A549 (cell line): ENCODE results near the gene RAB14. TPM values are rescaled to one million over a fixed set of nuclear protein-coding genes. Genes with fewer than 3 reads are reported as not detected.

Experiments
- ATAC-seq, 2 experiments: fragments of 200-7000 bp in 1 of 2; fragments of >200 bp in 1 of 2; cut with Nextera tagmentation in 1 of 2; cut with Tn5 transposase in 1 of 2; 3 replicates each; pipeline versions ENCODE4 v1.8.0 to v1.9.1; 2018 to 2020; ENCODE audit warnings: mild to moderate bottlenecking in 1 of 2, moderate library complexity in 1 of 2
- CTCF ChIA-PET: fragments of 300-600 bp; sonication (Branson Sonifier 250); formaldehyde crosslinking; extraction: SDS; loops from one replicate; lab custom pipeline; 2021; ENCODE audit warnings: antibody characterized with exemption, inconsistent platforms; lab: Yijun Ruan, JAX
- POLR2A ChIA-PET: fragments of 350-600 bp; formaldehyde crosslinking; extraction: SDS; loops from one replicate; lab custom pipeline; 2021; ENCODE audit warnings: antibody characterized with exemption, inconsistent platforms; lab: Yijun Ruan, JAX
- DNase-seq, 2 experiments: peaks; one replicate each; pipeline versions ENCODE4 v3.0.0 to v3.0.0-alpha.2; 2011 to 2016; ENCODE audit warnings: low read depth in 1 of 2, low spot score in 1 of 2
- FAIRE-seq: peaks from 2 replicates; lab custom pipeline; 2011; peaks lifted over from hg19 to GRCh38; lab: Jason Lieb, UNC
- H3K27ac ChIP-seq, 2 experiments: fragments of >200 bp; sonication (Bioruptor Twin); formaldehyde crosslinking; 3 replicates each; pipeline ENCODE4 v1.5.1; 2016 to 2017
- H3K4me1 ChIP-seq: fragments of >200 bp; sonication (Bioruptor Twin); formaldehyde crosslinking; 3 replicates; pipeline ENCODE4 v1.6.1; 2016
- H3K4me2 ChIP-seq: fragments of >200 bp; sonication (Bioruptor Twin); formaldehyde crosslinking; 3 replicates; pipeline ENCODE4 v1.6.1; 2016
- H3K4me3 ChIP-seq: fragments of >200 bp; sonication (Bioruptor Twin); formaldehyde crosslinking; 3 replicates; pipeline ENCODE4 v1.5.1; 2016
- H3K9me3 ChIP-seq: fragments of >200 bp; sonication (Bioruptor Twin); formaldehyde crosslinking; 3 replicates; pipeline ENCODE4 v1.6.1; 2016
- CBX8 ChIP-seq: fragments of 200-600 bp; sonication (generic); IDR thresholded peaks from 2 replicates; pipeline ENCODE4 v1.6.1; 2016
- CEBPB ChIP-seq, 2 experiments: fragments of >200 bp in 1 of 2; sonication (Bioruptor Twin) in 1 of 2; formaldehyde crosslinking in 1 of 2; IDR thresholded peaks; 2 replicates each; pipeline ENCODE4 v1.6.1; 2012 to 2016
- CHD2 ChIP-seq: fragments of 150-350 bp; IDR thresholded peaks from 2 replicates; pipeline ENCODE4 v1.6.1; 2014; ENCODE audit warnings: low read length; ENCODE audit not compliant: partially characterized antibody
- EHMT2 ChIP-seq: fragments of 200-600 bp; sonication (generic); IDR thresholded peaks from 2 replicates; pipeline ENCODE4 v1.6.1; 2016; ENCODE audit warnings: antibody characterized with exemption, low read depth, mild to moderate bottlenecking, moderate library complexity
- EP300 ChIP-seq, 2 experiments: fragments of >200 bp; sonication (Bioruptor Twin); formaldehyde crosslinking; IDR thresholded peaks; 2 replicates in 1 of 2; 3 replicates in 1 of 2; pipeline ENCODE4 v1.6.1; 2016 to 2017
- FOXS1 ChIP-seq: fragments of 250-450 bp; sonication (Bioruptor Pico); IDR thresholded peaks from 2 replicates; pipeline ENCODE4 v1.5.0; 2020; ENCODE audit warnings: mild to moderate bottlenecking, moderate library complexity
- GATA3 ChIP-seq: IDR thresholded peaks from 2 replicates; pipeline ENCODE4 v1.6.1; 2012; ENCODE audit warnings: borderline replicate concordance
- HMGXB4 ChIP-seq: fragments of 250-450 bp; sonication (Bioruptor Pico); IDR thresholded peaks from 2 replicates; pipeline ENCODE4 v1.5.0; 2021; ENCODE audit warnings: mild to moderate bottlenecking, moderate library complexity, borderline replicate concordance
- HOXA7 ChIP-seq: fragments of 250-450 bp; sonication (Bioruptor Pico); IDR thresholded peaks from 2 replicates; pipeline ENCODE4 v1.5.0; 2020; ENCODE audit warnings: mild to moderate bottlenecking, moderate library complexity
- HOXB13 ChIP-seq: fragments of 250-450 bp; sonication (Bioruptor Pico); IDR thresholded peaks from 2 replicates; pipeline ENCODE4 v1.5.0; 2020; ENCODE audit warnings: low read depth, mild to moderate bottlenecking, moderate library complexity
- JUNB ChIP-seq: fragments of >200 bp; sonication (Bioruptor Twin); formaldehyde crosslinking; IDR thresholded peaks from 2 replicates; pipeline ENCODE4 v1.6.1; 2016
- KDM5A ChIP-seq: fragments of 200-600 bp; sonication (generic); IDR thresholded peaks from 2 replicates; pipeline ENCODE4 v1.6.1; 2016; ENCODE audit warnings: antibody characterized with exemption, mild to moderate bottlenecking
- MAZ ChIP-seq: fragments of 150-350 bp; IDR thresholded peaks from 2 replicates; pipeline ENCODE4 v1.6.1; 2014; ENCODE audit warnings: antibody characterized with exemption, low read depth, low read length, borderline replicate concordance
- NFE2L2 ChIP-seq: fragments of 150-350 bp; conservative IDR thresholded peaks from 2 replicates; pipeline ENCODE4 v1.6.1; 2014; ENCODE audit warnings: low read length
- POLR2A ChIP-seq: IDR thresholded peaks from 2 replicates; pipeline ENCODE4 v1.6.1; 2012; ENCODE audit warnings: mild to moderate bottlenecking, low read length
- POLR2AphosphoS2 ChIP-seq: conservative IDR thresholded peaks from 2 replicates; pipeline ENCODE4 v1.6.1; 2012; ENCODE audit warnings: low read length, improper control_type of control experiment, inconsistent platforms
- RAD21 ChIP-seq, 2 experiments: fragments of >200 bp in 1 of 2; sonication (Bioruptor Twin) in 1 of 2; formaldehyde crosslinking in 1 of 2; IDR thresholded peaks in 1 of 2; conservative IDR thresholded peaks in 1 of 2; 2 replicates in 1 of 2; 3 replicates in 1 of 2; pipeline ENCODE4 v1.6.1; 2012 to 2018; ENCODE audit warnings: inconsistent platforms in 1 of 2
- RCOR1 ChIP-seq: fragments of 150-350 bp; IDR thresholded peaks from 2 replicates; pipeline ENCODE4 v1.6.1; 2014; ENCODE audit warnings: antibody characterized with exemption, low read length, low read depth
- RFX5 ChIP-seq: fragments of 450-650 bp; IDR thresholded peaks from 2 replicates; pipeline ENCODE4 v1.7.1; 2014; ENCODE audit warnings: antibody characterized with exemption, mild to moderate bottlenecking, moderate library complexity
- RNF2 ChIP-seq: fragments of 200-600 bp; sonication (generic); IDR thresholded peaks from 2 replicates; pipeline ENCODE4 v1.6.1; 2016; ENCODE audit warnings: low read depth, mild to moderate bottlenecking, antibody characterized with exemption, moderate library complexity, borderline replicate concordance
- TFCP2L1 ChIP-seq: fragments of 250-450 bp; sonication (Bioruptor Pico); IDR thresholded peaks from 2 replicates; pipeline ENCODE4 v1.5.0; 2021; ENCODE audit warnings: mild to moderate bottlenecking
- TP53 ChIP-seq: fragments of 250-450 bp; sonication (Bioruptor Pico); IDR thresholded peaks from 2 replicates; pipeline ENCODE4 v1.5.0; 2021; ENCODE audit warnings: mild to moderate bottlenecking, moderate library complexity
- USF2 ChIP-seq: fragments of 450-650 bp; IDR thresholded peaks from 2 replicates; pipeline ENCODE4 v1.6.1; 2014; ENCODE audit warnings: antibody characterized with exemption
- ZC3H11A ChIP-seq: fragments of 450-650 bp; IDR thresholded peaks from 2 replicates; pipeline ENCODE4 v1.6.1; 2014; ENCODE audit warnings: antibody characterized with exemption, mild to moderate bottlenecking
- ZFP36 ChIP-seq: fragments of 450-650 bp; IDR thresholded peaks from 2 replicates; pipeline ENCODE4 v1.6.1; 2014; ENCODE audit warnings: borderline replicate concordance; ENCODE audit not compliant: partially characterized antibody
- ZNF302 ChIP-seq: fragments of 250-450 bp; sonication (Bioruptor Pico); IDR thresholded peaks from 2 replicates; pipeline ENCODE4 v1.9.0; 2021; ENCODE audit warnings: inconsistent platforms, mild to moderate bottlenecking, moderate library complexity
- ZSCAN20 ChIP-seq: fragments of 250-450 bp; sonication (Bioruptor Pico); IDR thresholded peaks from 2 replicates; pipeline ENCODE4 v1.8.0; 2022; ENCODE audit warnings: mild to moderate bottlenecking, moderate library complexity
- WGBS: methylation state at CpG from one replicate; pipeline ENCODE4 v1.1.6; 2017; ENCODE audit errors: missing lambda C conversion rate; 5-methylcytosine and 5-hydroxymethylcytosine counted together
- polyA plus RNA-seq, 4 experiments: library from polyadenylated mRNA; depleted of rRNA in 3 of 4; stranded (reverse); fragments of >200 nt; fragmentation: RNase III in 1 of 4; extraction: RNeasy Plus Mini Kit Qiagen cat#74134 plus additional on column Dnase treatment in 1 of 4; gene quantifications; 2 replicates in 3 of 4; 3 replicates in 1 of 4; pipeline ENCODE4 v1.2.3, GENCODE V29; 2011 to 2017
- TF ChIP-seq, protein P1 (sequence below): fragments of >200 bp; sonication (Bioruptor Twin); formaldehyde crosslinking; IDR thresholded peaks from 3 replicates; pipeline ENCODE4 v1.6.1; 2016
- TF ChIP-seq, protein P2 (sequence below): IDR thresholded peaks from 2 replicates; pipeline ENCODE4 v1.6.1; 2012; ENCODE audit warnings: low read depth, borderline replicate concordance
- TF ChIP-seq, protein P3 (sequence below): fragments of >200 bp; sonication (Bioruptor Twin); formaldehyde crosslinking; IDR thresholded peaks from 2 replicates; pipeline ENCODE4 v1.6.1; 2016

RAB14 gene
- polyA plus RNA-seq, 2 of the 4 experiments (the other 2 are of a cell fraction) = 38.4 to 54.1 TPM

- WGBS = 67% methylated on average over 3 of the region's 3 CpGs
- Histone ChIP-seq H3K4me2 (no peak overlapping the region), H3K4me3 (no peak overlapping the region), H3K27ac (no peak overlapping the region), H3K4me1 (0 out of 3 replicates have a peak, but pooled peaks cover 3% of the 10 kb centered on the region), H3K9me3 (no peaks in the 10 kb centered on the region)
- no peak for TF ChIP-seq JUNB
- TF ChIP-seq ZNF302 = no peak
- no peak for TF ChIP-seq EHMT2
- TF ChIP-seq, protein P1, sequence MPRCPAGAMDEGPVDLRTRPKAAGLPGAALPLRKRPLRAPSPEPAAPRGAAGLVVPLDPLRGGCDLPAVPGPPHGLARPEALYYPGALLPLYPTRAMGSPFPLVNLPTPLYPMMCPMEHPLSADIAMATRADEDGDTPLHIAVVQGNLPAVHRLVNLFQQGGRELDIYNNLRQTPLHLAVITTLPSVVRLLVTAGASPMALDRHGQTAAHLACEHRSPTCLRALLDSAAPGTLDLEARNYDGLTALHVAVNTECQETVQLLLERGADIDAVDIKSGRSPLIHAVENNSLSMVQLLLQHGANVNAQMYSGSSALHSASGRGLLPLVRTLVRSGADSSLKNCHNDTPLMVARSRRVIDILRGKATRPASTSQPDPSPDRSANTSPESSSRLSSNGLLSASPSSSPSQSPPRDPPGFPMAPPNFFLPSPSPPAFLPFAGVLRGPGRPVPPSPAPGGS = no peak
- TF ChIP-seq EP300 (IDR thresholded peaks at IDR 0.05) = no peak
- no peak for TF ChIP-seq GATA3
- TF ChIP-seq POLR2A = no peak
- TF ChIP-seq TFCP2L1 = no peak
- TF ChIP-seq, protein P2, sequence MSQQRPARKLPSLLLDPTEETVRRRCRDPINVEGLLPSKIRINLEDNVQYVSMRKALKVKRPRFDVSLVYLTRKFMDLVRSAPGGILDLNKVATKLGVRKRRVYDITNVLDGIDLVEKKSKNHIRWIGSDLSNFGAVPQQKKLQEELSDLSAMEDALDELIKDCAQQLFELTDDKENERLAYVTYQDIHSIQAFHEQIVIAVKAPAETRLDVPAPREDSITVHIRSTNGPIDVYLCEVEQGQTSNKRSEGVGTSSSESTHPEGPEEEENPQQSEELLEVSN = no peak
- TF ChIP-seq CHD2 = no peak
- no peak for TF ChIP-seq FOXS1
- ATAC-seq (no peak), DNase-seq (no peak), FAIRE-seq (no peak)
- ChIA-PET CTCF (interaction anchor here (1.1 to 1.8 kb wide), 3 partner anchors 10 to 383 kb away, joined by 3 to 4 read pairs (median 3); no protein-coding TSS in a partner anchor), POLR2A (no interaction called here)
Measured at GRCh38 chr9:121138973-121139372, 62.7 kb downstream of the RAB14 start.

- no peak for DNase-seq
- Histone ChIP-seq H3K4me2 (no peak overlapping the region), H3K4me3 (no peak overlapping the region)
- CTCF ChIA-PET = interaction anchor here (1.2 to 1.8 kb wide), 2 partner anchors 11 to 383 kb away, joined by 3 to 4 read pairs; no protein-coding TSS in a partner anchor
- no peak for FAIRE-seq
- no peak for ATAC-seq
- no peak for TF ChIP-seq TP53 (CRISPR knock-in tag)
- no peak for TF ChIP-seq CHD2
- TF ChIP-seq ZC3H11A = no peak
- no peak for TF ChIP-seq HOXB13 (CRISPR knock-in tag)
- no peak for TF ChIP-seq EP300 (IDR thresholded peaks at IDR 0.05)
- TF ChIP-seq RCOR1 = no peak
- TF ChIP-seq ZNF302 = no peak
- no peak for TF ChIP-seq NFE2L2
- TF ChIP-seq RAD21 (conservative IDR thresholded peaks at IDR 0.05 in 1 of 2, IDR thresholded peaks at IDR 0.05 in 1 of 2) = no peak
- no peak for TF ChIP-seq POLR2AphosphoS2
- TF ChIP-seq FOXS1 = no peak
- no peak for TF ChIP-seq ZFP36
- no peak for TF ChIP-seq CEBPB (IDR thresholded peaks at IDR 0.05)
- TF ChIP-seq, all 56 proteins: peak for 0
- POLR2A ChIA-PET = no interaction called here
- no peak overlapping the region for H3K27ac ChIP-seq
- no peaks in the 10 kb centered on the region for H3K9me3 ChIP-seq
- H3K4me1 ChIP-seq = 0 out of 3 replicates have a peak, but pooled peaks cover 3% of the 10 kb centered on the region
Measured at GRCh38 chr9:121138561-121138960, 63.1 kb downstream of the RAB14 start.

DNA sequence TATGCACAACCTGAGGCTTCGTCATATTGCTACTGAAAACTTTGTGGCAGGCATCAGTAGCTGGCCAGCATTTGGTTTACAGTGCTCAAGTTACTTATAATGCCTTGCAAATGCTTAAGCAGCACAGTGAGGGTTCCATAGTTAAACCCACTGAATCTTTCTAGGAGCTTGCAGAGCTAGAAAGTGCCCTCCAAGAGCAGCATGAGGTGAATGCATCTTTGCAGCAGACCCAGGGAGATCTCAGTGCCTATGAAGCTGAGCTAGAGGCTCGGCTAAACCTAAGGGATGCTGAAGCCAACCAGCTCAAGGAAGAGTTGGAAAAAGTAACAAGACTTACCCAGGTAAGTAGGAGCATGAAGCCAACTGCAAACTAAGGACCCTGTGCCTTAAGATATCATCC is 66.0 kb downstream of the RAB14 start:
- no peaks in the 10 kb centered on the region for H3K9me3 ChIP-seq
- no peak for FAIRE-seq
- POLR2A ChIA-PET = no interaction called here
- no peak for TF ChIP-seq ZSCAN20 (CRISPR knock-in tag)
- no peak for TF ChIP-seq MAZ
- TF ChIP-seq POLR2AphosphoS2 = no peak
- TF ChIP-seq USF2 = no peak
- no peak for TF ChIP-seq KDM5A
- TF ChIP-seq EHMT2 = no peak
- no peak for TF ChIP-seq CBX8
- TF ChIP-seq, protein P3, sequence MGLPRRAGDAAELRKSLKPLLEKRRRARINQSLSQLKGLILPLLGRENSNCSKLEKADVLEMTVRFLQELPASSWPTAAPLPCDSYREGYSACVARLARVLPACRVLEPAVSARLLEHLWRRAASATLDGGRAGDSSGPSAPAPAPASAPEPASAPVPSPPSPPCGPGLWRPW = no peak
- no peak for TF ChIP-seq HMGXB4 (CRISPR knock-in tag)
- TF ChIP-seq RCOR1 = no peak
- TF ChIP-seq GATA3 = no peak
- no peak for TF ChIP-seq RFX5
- no peak for TF ChIP-seq RNF2
- no peak for TF ChIP-seq HOXA7 (CRISPR knock-in tag)

More for the DNA sequence above, 66.0 kb downstream of the RAB14 start:
- H3K4me3 ChIP-seq = no peak overlapping the region
- peaks cover 5% of the 10 kb centered on the region; the same call in 1 of the 3 replicates for H3K4me1 ChIP-seq
- no peak overlapping the region for H3K27ac ChIP-seq
- CTCF ChIA-PET = interaction anchor here (0.7 to 1.4 kb wide), 5 partner anchors 9 to 64 kb away, joined by 3 to 4 read pairs (median 3); no protein-coding TSS in a partner anchor
- 91% methylated on average over 2 of the region's 2 CpGs for WGBS
- ATAC-seq (no peak), DNase-seq (no peak)
- no peak overlapping the region for H3K4me2 ChIP-seq
